K562 (cell line): ENCODE measurements around the gene MDK. TPM values are rescaled to one million over a fixed set of nuclear protein-coding genes. Genes with fewer than 3 reads are reported as not detected.
A peak's percentile ranks its signal among the peaks of the same experiment; 100 is the strongest.

Source experiments
- ATAC-seq: fragments of 200-7000 bp; cut with Tn5 transposase; 3 replicates; pipeline ENCODE4 v1.9.1; 2020; ENCODE audit warnings: moderate library complexity
- BruUV-seq: library from RNA; stranded (reverse); fragments of 400-500 nt; replicated peaks from 2 replicates; lab custom pipeline; 2021; lab: Mats Ljungman, UMichigan
- CTCF ChIA-PET: fragments of 300-600 bp; formaldehyde crosslinking; extraction: SDS; loops from one replicate; lab custom pipeline; 2021; ENCODE audit warnings: low intra/inter-chr PET ratio; lab: Yijun Ruan, JAX
- POLR2A ChIA-PET: fragments of 300-600, 350-650 bp; sonication (Branson Sonifier 250); formaldehyde crosslinking; extraction: SDS; loops from one replicate; lab custom pipeline; 2021; ENCODE audit warnings: antibody characterized with exemption, inconsistent platforms; lab: Yijun Ruan, JAX
- DNase-seq, 4 experiments: peaks; one replicate each; pipeline versions ENCODE4 v3.0.0 to v3.0.0-alpha.2; 2011 to 2018; ENCODE audit warnings: low spot score in 3 of 4, mixed read lengths in 3 of 4; ENCODE audit errors: extremely low read depth in 1 of 4
- FAIRE-seq: peaks from 2 replicates; lab custom pipeline; 2011; peaks lifted over from hg19 to GRCh38; lab: Jason Lieb, UNC
- H2AFZ ChIP-seq: 2 replicates; pipeline ENCODE4 v1.6.0; 2011; ENCODE audit warnings: low read depth, low read length, control low read depth, inconsistent platforms
- H3K27ac ChIP-seq: fragments of 200-600 bp; 3 replicates; pipeline ENCODE4 v1.8.0; 2011; ENCODE audit warnings: low read depth, mild to moderate bottlenecking, control low read depth, inconsistent platforms, low read length, moderate library complexity, mixed read lengths; ENCODE audit errors: extremely low read depth
- H3K27me3 ChIP-seq, 2 experiments: fragments of 300-600 bp in 1 of 2; 2 replicates in 1 of 2; 3 replicates in 1 of 2; pipeline versions ENCODE4 v1.6.0 to v1.8.0; 2011; ENCODE audit warnings: inconsistent platforms in 2 of 2, low read length in 2 of 2, mild to moderate bottlenecking in 1 of 2, mixed read lengths in 1 of 2, moderate library complexity in 1 of 2; ENCODE audit not compliant: control insufficient read depth in 2 of 2, insufficient read depth in 2 of 2
- H3K36me3 ChIP-seq: fragments of 300-600 bp; 3 replicates; pipeline ENCODE4 v1.8.0; 2011; ENCODE audit warnings: mild to moderate bottlenecking, low read length, inconsistent platforms; ENCODE audit not compliant: control insufficient read depth, insufficient read depth
- H3K4me1 ChIP-seq, 2 experiments: fragments of 200-600 bp in 1 of 2; replicated peaks in 1 of 2; 2 replicates in 1 of 2; 3 replicates in 1 of 2; pipeline versions ENCODE4 v1.5.1 to v1.8.0; 2011; ENCODE audit warnings: inconsistent platforms in 2 of 2, low read length in 2 of 2, mild to moderate bottlenecking in 1 of 2, mixed read lengths in 1 of 2, moderate library complexity in 1 of 2; ENCODE audit not compliant: control insufficient read depth in 2 of 2, insufficient read depth in 2 of 2
- H3K4me2 ChIP-seq: 2 replicates; pipeline ENCODE4 v1.6.1; 2011; ENCODE audit warnings: low read length, control low read depth, inconsistent platforms, mixed read lengths; ENCODE audit not compliant: insufficient read depth
- H3K4me3 ChIP-seq: fragments of 200-600 bp; sonication (generic), shearing (Covaris generic); 2 replicates; pipeline ENCODE4 v1.5.1; 2016; ENCODE audit warnings: control low read depth, inconsistent platforms
- H3K79me2 ChIP-seq: fragments of 200-600 bp; 3 replicates; pipeline ENCODE4 v1.8.0; 2011; ENCODE audit warnings: low read length, inconsistent platforms; ENCODE audit not compliant: control insufficient read depth, insufficient read depth
- H3K9ac ChIP-seq, 2 experiments: 2 replicates each; pipeline versions ENCODE4 v1.6.0 to v1.6.1; 2011; ENCODE audit warnings: low read depth in 2 of 2, low read length in 2 of 2, control low read depth in 1 of 2, inconsistent platforms in 1 of 2, mild to moderate bottlenecking in 1 of 2, mixed read lengths in 1 of 2; ENCODE audit not compliant: insufficient read depth in 1 of 2
- H3K9me1 ChIP-seq: one replicate; pipeline ENCODE4 v1.6.0; 2011; ENCODE audit warnings: inconsistent platforms, mild to moderate bottlenecking, low read length, moderate library complexity; ENCODE audit not compliant: control insufficient read depth, insufficient read depth
- H3K9me3 ChIP-seq: replicated peaks from 2 replicates; pipeline ENCODE4 v1.5.1; 2011; ENCODE audit warnings: low read depth, low read length, inconsistent platforms; ENCODE audit not compliant: control insufficient read depth, insufficient read depth
- H4K20me1 ChIP-seq: replicated peaks from 2 replicates; pipeline ENCODE4 v1.6.1; 2011; ENCODE audit warnings: low read length, inconsistent platforms, mixed read lengths; ENCODE audit not compliant: control insufficient read depth, insufficient read depth
- CEBPB ChIP-seq: fragments of 450-650 bp; IDR thresholded peaks from 2 replicates; pipeline ENCODE4 v1.6.1; 2016; ENCODE audit warnings: missing genetic modification characterization, missing compliant biosample characterization
- KLF16 ChIP-seq: IDR thresholded peaks from 2 replicates; pipeline ENCODE4 v1.6.1; 2016; ENCODE audit warnings: antibody characterized with exemption
- MTA3 ChIP-seq: fragments of 450-650 bp; formaldehyde crosslinking; IDR thresholded peaks from 2 replicates; pipeline ENCODE4 v1.6.1; 2017; ENCODE audit warnings: mild to moderate bottlenecking, borderline replicate concordance
- RBM25 ChIP-seq: fragments of 200-400 bp; formaldehyde crosslinking; IDR thresholded peaks from 2 replicates; pipeline ENCODE4 v1.6.1; 2018; ENCODE audit warnings: low read length, low read depth, moderate library complexity; ENCODE audit not compliant: severe bottlenecking
- RCOR1 ChIP-seq, 2 experiments: IDR thresholded peaks; 2 replicates each; pipeline ENCODE4 v1.6.1; 2012; ENCODE audit warnings: low read depth in 2 of 2, low read length in 2 of 2, borderline replicate concordance in 1 of 2, improper control_type of control experiment in 1 of 2
- SOX6 ChIP-seq: fragments of 450-650 bp; IDR thresholded peaks from 2 replicates; pipeline ENCODE4 v1.6.1; 2014; ENCODE audit warnings: mild to moderate bottlenecking
- ZNF143 ChIP-seq: sonication (generic); formaldehyde crosslinking; IDR thresholded peaks from 2 replicates; pipeline ENCODE4 v1.9.0; 2022; ENCODE audit warnings: mild to moderate bottlenecking, missing genetic modification reagents
- ZNF431 ChIP-seq: sonication (generic); formaldehyde crosslinking; IDR thresholded peaks from 2 replicates; pipeline ENCODE4 v1.8.0; 2022; ENCODE audit warnings: mild to moderate bottlenecking, missing genetic modification reagents
- WGBS: fragments of 100-300 bp; shearing (Covaris generic); methylation state at CpG from one replicate; pipeline ENCODE4 v1.1.6; 2016; ENCODE audit warnings: low coverage, mixed read lengths; ENCODE audit not compliant: insufficient coverage; ENCODE audit errors: missing lambda C conversion rate; 5-methylcytosine and 5-hydroxymethylcytosine counted together
- in situ Hi-C: fragments of 300-500 bp; cut with MboI; formaldehyde crosslinking; loops from 4 replicates; pipeline ENCODE4 v1.15.0; 2018; ENCODE audit warnings: inconsistent platforms, mixed read lengths
- intact Hi-C: fragments of 100-400 bp; cut with micrococcal nuclease; formaldehyde crosslinking; loops from 2 replicates; pipeline ENCODE4 v1.14.2; 2022
- polyA plus RNA-seq, 8 experiments: library from polyadenylated mRNA; depleted of rRNA in 4 of 8; stranded (reverse) in 5 of 8; unstranded in 3 of 8; fragments of >200 nt; fragmentation: Nextera tagmentation in 2 of 8; fragmentation: Illumina TruSeq in 1 of 8; extraction: Ambion mirVana in 2 of 8; extraction: Trizol in 1 of 8; gene quantifications; 2 replicates each; pipeline versions ENCODE4 v1.2.1 to v1.2.3, GENCODE V29; 2011 to 2014; ENCODE audit warnings: inconsistent platforms in 1 of 8, missing spikeins in 1 of 8
- total RNA-seq, 7 experiments: library from RNA; depleted of rRNA in 6 of 7; stranded (reverse); fragments of >200 nt in 6 of 7; fragmentation: Illumina TruSeq in 2 of 7; extraction: Trizol in 2 of 7; gene quantifications; 2 replicates each; pipeline versions ENCODE4 v1.2.1 to v1.2.3, GENCODE V29; 2011 to 2021; ENCODE audit warnings: low replicate concordance in 1 of 7
- TF ChIP-seq, protein P1 (sequence below): fragments of 200-800 bp; sonication (Bioruptor generic); IDR thresholded peaks from 2 replicates; pipeline ENCODE4 v1.6.1; 2017; ENCODE audit warnings: missing genetic modification characterization, missing compliant biosample characterization

The MDK gene
- total and polyA plus RNA-seq, 9 of the 15 experiments (the other 6 are each of a cell fraction or from before 2014, with no cell fraction given), result 20.7 to 700 (median 350) TPM

DNA sequence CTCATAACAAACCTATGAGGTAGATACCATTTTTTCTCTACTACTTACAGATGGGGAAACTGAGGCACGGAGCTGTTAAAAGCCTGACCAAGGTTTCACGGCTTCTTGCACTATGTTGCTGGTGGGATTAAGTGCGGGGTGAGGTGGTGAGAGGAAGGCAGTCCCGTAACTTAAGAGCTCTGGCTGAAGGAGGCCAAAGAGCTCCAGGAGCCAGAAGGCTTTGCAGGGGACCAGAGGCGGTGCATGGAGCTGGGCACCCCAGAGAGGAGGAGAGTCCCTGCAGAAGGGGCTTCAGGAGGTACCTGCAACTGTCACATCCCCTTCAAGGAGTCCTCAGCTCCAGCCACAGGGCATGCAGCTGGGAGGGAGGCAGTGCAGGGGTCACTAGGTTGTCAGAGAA is 6.0 kb downstream of the MDK start:
- DNase-seq, result no peak
- BruUV-seq, result no TSS peak
- Histone ChIP-seq H3K9me1 (peaks cover 5% of the 10 kb centered on the region), H3K4me2 (no peak overlapping the region), H3K27me3 (peaks cover 0 to 11% of the 10 kb centered on the region in 2 experiments; a peak in 1 of 5 replicates)
- no peak for ATAC-seq
- TF ChIP-seq, protein P1, sequence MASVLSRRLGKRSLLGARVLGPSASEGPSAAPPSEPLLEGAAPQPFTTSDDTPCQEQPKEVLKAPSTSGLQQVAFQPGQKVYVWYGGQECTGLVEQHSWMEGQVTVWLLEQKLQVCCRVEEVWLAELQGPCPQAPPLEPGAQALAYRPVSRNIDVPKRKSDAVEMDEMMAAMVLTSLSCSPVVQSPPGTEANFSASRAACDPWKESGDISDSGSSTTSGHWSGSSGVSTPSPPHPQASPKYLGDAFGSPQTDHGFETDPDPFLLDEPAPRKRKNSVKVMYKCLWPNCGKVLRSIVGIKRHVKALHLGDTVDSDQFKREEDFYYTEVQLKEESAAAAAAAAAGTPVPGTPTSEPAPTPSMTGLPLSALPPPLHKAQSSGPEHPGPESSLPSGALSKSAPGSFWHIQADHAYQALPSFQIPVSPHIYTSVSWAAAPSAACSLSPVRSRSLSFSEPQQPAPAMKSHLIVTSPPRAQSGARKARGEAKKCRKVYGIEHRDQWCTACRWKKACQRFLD (CRISPR knock-in tag), result no peak
- no peak for TF ChIP-seq CEBPB (tag)
- no peak for TF ChIP-seq MTA3
- no peak for TF ChIP-seq SOX6
- TF ChIP-seq RCOR1 (IDR thresholded peaks at IDR 0.05; ENCODE audit: borderline replicate concordance in 1 of 2, low read depth in 2 of 2, low read length in 2 of 2), result no peak
- no peak for TF ChIP-seq RBM25
- no peak for TF ChIP-seq ZNF143
- TF ChIP-seq ZNF431 (CRISPR knock-in tag), result no peak
- TF ChIP-seq KLF16, result no peak
- TF ChIP-seq, all 486 proteins: peak for 0
- Histone ChIP-seq H3K36me3 (peaks cover 17% of the 10 kb centered on the region; the same call in 1 of the 3 replicates), H3K4me3 (no peak overlapping the region), H4K20me1 (peaks cover 3% of the 10 kb centered on the region; the same call in 1 of the 2 replicates), H3K9me3 (no peaks in the 10 kb centered on the region), H3K9ac (0 out of 4 replicates have a peak overlapping the region, but pooled peaks of 1 of the 2 experiments have one; percentile 49), H3K4me1 (peaks cover 21 to 83% of the 10 kb centered on the region in 2 experiments), H2AFZ (no peak overlapping the region), H3K79me2 (peaks cover 8% of the 10 kb centered on the region), H3K27ac (no peak overlapping the region)
- FAIRE-seq, result no peak
- WGBS, result 65% methylated on average over 5 of the region's 5 CpGs
- ChIA-PET POLR2A (interaction anchor here (0.6 to 0.9 kb wide), 2 partner anchors 20 to 27 kb away, joined by 3 read pairs; no protein-coding TSS in a partner anchor), CTCF (no interaction called here)
- in situ Hi-C loops (no loop called here), intact Hi-C loops (loop anchor here (5.0 kb wide), 1 partner anchor 230 kb away; the partner anchor contains the start of genes ATG13 and HARBI1)
